GM06990 (cell line): Measurements from ENCODE around the gene CYBRD1.

ENCODE experiments used
- DNase-seq: peaks from one replicate; pipeline ENCODE4 v3.0.0-alpha.2; 2011; ENCODE audit not compliant: insufficient read length; ENCODE audit errors: extremely low read depth
- H3K27me3 ChIP-seq: replicated peaks from 2 replicates; pipeline ENCODE4 v1.6.0; 2011; ENCODE audit warnings: low read length; ENCODE audit not compliant: control insufficient read depth, insufficient read depth
- H3K36me3 ChIP-seq: 2 replicates; pipeline ENCODE4 v1.5.1; 2011; ENCODE audit warnings: low read length; ENCODE audit not compliant: control insufficient read depth, insufficient read depth
- H3K4me3 ChIP-seq: replicated peaks from 2 replicates; pipeline ENCODE4 v1.5.1; 2011; ENCODE audit warnings: low read depth, mild to moderate bottlenecking, control low read depth, low read length
- TF ChIP-seq, protein P1 (sequence below): IDR thresholded peaks from 2 replicates; pipeline ENCODE4 v1.5.1; 2011; ENCODE audit warnings: low read length, control low read depth, mild to moderate bottlenecking, inconsistent platforms; ENCODE audit not compliant: insufficient read depth, poor library complexity, severe bottlenecking

The CYBRD1 gene

GRCh38 chr2:171512014-171512413 lies 10.3 kb upstream of the CYBRD1 start:
- Histone ChIP-seq H3K36me3 (no peaks in the 10 kb centered on the region), H3K27me3 (no peaks in the 10 kb centered on the region), H3K4me3 (no peak overlapping the region)
- DNase-seq, result no peak
- TF ChIP-seq, protein P1, sequence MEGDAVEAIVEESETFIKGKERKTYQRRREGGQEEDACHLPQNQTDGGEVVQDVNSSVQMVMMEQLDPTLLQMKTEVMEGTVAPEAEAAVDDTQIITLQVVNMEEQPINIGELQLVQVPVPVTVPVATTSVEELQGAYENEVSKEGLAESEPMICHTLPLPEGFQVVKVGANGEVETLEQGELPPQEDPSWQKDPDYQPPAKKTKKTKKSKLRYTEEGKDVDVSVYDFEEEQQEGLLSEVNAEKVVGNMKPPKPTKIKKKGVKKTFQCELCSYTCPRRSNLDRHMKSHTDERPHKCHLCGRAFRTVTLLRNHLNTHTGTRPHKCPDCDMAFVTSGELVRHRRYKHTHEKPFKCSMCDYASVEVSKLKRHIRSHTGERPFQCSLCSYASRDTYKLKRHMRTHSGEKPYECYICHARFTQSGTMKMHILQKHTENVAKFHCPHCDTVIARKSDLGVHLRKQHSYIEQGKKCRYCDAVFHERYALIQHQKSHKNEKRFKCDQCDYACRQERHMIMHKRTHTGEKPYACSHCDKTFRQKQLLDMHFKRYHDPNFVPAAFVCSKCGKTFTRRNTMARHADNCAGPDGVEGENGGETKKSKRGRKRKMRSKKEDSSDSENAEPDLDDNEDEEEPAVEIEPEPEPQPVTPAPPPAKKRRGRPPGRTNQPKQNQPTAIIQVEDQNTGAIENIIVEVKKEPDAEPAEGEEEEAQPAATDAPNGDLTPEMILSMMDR, result no peak

DNA sequence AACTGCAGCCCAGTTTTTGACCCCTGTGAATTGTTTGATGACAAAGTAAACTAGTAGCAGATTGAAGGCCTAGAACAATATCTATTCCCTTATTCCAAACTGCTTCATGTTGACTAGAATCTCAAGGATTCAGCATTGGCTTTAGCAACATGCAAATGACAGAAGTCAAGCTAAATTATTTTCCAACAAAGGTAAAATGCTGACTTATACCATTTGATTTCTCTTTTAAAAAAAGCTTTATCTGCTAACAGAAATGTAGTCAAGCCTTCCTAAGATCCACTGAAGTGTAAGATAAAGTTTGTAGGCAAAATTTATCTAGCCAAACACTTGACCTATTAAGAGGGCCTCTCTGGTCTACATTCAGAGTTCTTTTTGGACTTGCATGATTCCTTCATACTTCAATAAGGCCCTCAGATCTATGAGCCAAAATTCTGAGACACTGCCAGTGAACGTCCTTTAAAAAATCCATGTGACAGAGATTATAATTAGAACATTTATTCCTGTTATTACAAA lies 9.5 kb upstream of the CYBRD1 start:
- Histone ChIP-seq H3K27me3 (no peaks in the 10 kb centered on the region), H3K36me3 (no peaks in the 10 kb centered on the region), H3K4me3 (no peak overlapping the region)
- TF ChIP-seq, protein P1, result no peak
- DNase-seq, result no peak

- Histone ChIP-seq H3K4me3 (no peak overlapping the region), H3K27me3 (no peaks in the 10 kb centered on the region), H3K36me3 (no peaks in the 10 kb centered on the region)
- TF ChIP-seq, protein P1, result no peak
- DNase-seq, result no peak
Measured at GRCh38 chr2:171513719-171514160, 8.5 kb upstream of the CYBRD1 start.

DNA sequence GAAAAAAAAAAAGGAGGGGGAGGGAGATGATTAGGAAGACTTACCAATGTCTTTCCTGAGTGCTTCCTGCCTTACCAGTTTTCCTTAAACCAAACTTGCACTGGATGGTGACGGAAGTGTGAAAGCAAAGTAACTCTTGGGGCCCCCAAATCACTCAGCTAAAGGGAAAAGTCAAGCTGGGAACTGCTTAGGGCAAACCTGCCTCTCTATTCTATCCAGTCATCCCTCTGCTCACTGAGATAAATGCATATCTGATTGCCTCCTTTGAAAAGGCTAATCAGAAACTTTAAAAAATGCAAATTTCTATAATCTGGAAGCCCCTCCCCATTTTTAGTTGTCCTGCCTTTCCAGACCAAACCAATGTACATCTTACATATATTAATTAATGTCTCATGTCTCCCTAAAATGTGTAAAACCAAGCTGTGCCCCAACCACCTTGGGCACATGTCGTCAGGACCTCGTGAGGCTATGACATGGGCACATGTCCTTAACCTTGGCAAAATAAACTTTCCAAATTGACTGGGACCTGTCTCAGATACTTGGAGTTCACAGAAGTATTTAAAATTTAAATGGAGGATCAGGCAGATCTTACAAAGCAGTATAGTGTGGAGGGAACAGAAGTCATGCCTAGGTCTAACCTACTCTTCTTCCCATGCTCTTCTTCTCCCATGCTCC lies 7.2 kb upstream of the CYBRD1 start:
- no peak for DNase-seq
- TF ChIP-seq, protein P1, result no peak

DNA sequence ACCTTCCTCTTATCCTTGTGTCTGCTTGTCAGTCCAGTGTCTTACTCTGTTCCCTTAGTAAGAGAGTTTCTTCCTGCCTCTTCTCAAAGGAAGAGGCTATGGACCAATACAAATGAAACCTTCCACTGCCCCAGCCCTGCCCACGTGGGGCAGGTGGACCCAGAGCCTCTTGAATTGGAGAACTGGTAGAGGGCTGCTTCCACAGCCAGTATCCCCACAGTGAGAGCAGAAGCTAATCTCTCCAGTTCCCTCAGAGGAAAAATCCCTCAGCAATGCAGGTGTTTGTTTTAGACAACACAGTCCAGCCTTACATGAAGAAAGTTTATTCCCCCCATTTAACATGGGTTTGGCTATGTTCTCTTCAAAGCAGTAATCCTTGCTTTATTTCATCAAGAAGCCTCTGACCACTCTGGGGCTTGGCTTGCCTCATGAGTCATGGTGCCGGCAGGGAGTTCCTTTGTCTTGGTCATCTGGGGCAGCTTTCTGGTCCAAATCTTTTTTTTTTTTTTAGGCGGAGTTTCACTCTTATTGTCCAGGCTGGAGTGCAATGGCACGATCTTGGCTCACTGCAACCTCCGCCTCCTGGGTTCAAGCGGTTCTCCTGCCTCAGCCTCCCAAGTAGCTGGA lies 6.5 kb upstream of the CYBRD1 start:
- no peak for DNase-seq
- TF ChIP-seq, protein P1, result no peak
- no peak overlapping the region for H3K4me3 ChIP-seq
- H3K27me3 ChIP-seq, result no peaks in the 10 kb centered on the region
- no peaks in the 10 kb centered on the region for H3K36me3 ChIP-seq

More for the DNA sequence above, 7.2 kb upstream of the CYBRD1 start:
- no peaks in the 10 kb centered on the region for H3K36me3 ChIP-seq
- H3K27me3 ChIP-seq, result no peaks in the 10 kb centered on the region
- no peak overlapping the region for H3K4me3 ChIP-seq
